Neural cell (in vitro differentiated cells): ENCODE measurements around the gene EDDM13.

Source experiments
- EP300 ChIP-seq: fragments of 450-650 bp; conservative IDR thresholded peaks from 2 replicates; pipeline ENCODE4 v1.6.1; 2014; ENCODE audit warnings: antibody characterized with exemption, mild to moderate bottlenecking, moderate library complexity; ENCODE audit not compliant: poor library complexity, severe bottlenecking
- EZH2 ChIP-seq: fragments of 200-600, 300-800 bp; shearing (Covaris generic), sonication (generic); IDR thresholded peaks from 2 replicates; pipeline ENCODE4 v1.6.1; 2014; ENCODE audit warnings: antibody characterized with exemption, low read length, borderline replicate concordance, mild to moderate bottlenecking; ENCODE audit not compliant: insufficient read depth, poor library complexity, severe bottlenecking
- MXI1 ChIP-seq: fragments of 450-650 bp; conservative IDR thresholded peaks from 2 replicates; pipeline ENCODE4 v1.6.1; 2014; ENCODE audit warnings: antibody characterized with exemption, mild to moderate bottlenecking; ENCODE audit not compliant: poor library complexity, severe bottlenecking
- POLR2AphosphoS5 ChIP-seq: IDR thresholded peaks from 2 replicates; pipeline ENCODE4 v1.6.1; 2012
- RAD21 ChIP-seq: fragments of 450-650 bp; conservative IDR thresholded peaks from 2 replicates; pipeline ENCODE4 v1.6.1; 2014; ENCODE audit warnings: antibody characterized with exemption, mild to moderate bottlenecking, moderate library complexity
- SMC3 ChIP-seq: fragments of 450-650 bp; conservative IDR thresholded peaks from 2 replicates; pipeline ENCODE4 v1.6.1; 2014; ENCODE audit warnings: antibody characterized with exemption, mild to moderate bottlenecking, moderate library complexity; ENCODE audit not compliant: poor library complexity
- TAF1 ChIP-seq: IDR thresholded peaks from 2 replicates; pipeline ENCODE4 v1.6.1; 2012; ENCODE audit warnings: low read depth
- TF ChIP-seq, protein P1 (sequence below): fragments of 450-650 bp; IDR thresholded peaks from 2 replicates; pipeline ENCODE4 v1.5.1; 2014; ENCODE audit warnings: antibody characterized with exemption, mild to moderate bottlenecking, moderate library complexity; ENCODE audit not compliant: poor library complexity, severe bottlenecking

DNA sequence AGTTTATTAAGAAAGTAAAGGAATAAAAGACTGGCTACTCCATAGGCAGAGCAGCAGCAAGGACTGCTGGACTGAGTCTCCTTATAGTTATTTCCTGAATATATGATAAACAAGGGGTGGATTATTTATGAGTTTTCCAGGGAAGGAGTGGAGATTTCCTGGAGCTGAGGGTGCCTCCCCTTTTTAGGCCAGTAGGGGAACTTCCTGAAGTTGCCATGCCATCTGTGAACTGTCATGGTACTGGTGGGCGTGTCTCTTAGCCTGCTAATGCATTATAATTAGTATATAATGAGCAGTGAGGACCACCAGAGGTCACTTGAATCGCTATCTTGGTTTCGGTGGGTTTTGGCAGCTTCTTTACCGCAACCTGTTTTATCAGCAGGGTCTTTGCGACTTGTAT is 28.6 kb downstream of the EDDM13 start:
- TF ChIP-seq, protein P1, sequence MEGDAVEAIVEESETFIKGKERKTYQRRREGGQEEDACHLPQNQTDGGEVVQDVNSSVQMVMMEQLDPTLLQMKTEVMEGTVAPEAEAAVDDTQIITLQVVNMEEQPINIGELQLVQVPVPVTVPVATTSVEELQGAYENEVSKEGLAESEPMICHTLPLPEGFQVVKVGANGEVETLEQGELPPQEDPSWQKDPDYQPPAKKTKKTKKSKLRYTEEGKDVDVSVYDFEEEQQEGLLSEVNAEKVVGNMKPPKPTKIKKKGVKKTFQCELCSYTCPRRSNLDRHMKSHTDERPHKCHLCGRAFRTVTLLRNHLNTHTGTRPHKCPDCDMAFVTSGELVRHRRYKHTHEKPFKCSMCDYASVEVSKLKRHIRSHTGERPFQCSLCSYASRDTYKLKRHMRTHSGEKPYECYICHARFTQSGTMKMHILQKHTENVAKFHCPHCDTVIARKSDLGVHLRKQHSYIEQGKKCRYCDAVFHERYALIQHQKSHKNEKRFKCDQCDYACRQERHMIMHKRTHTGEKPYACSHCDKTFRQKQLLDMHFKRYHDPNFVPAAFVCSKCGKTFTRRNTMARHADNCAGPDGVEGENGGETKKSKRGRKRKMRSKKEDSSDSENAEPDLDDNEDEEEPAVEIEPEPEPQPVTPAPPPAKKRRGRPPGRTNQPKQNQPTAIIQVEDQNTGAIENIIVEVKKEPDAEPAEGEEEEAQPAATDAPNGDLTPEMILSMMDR, result no peak
- TF ChIP-seq EZH2, result no peak
- TF ChIP-seq EP300, result no peak
- no peak for TF ChIP-seq MXI1
- TF ChIP-seq TAF1, result no peak
- TF ChIP-seq POLR2AphosphoS5, result no peak
- TF ChIP-seq SMC3, result no peak
- TF ChIP-seq RAD21, result no peak
